Esophagus squamous epithelium (tissue), 4 donors: ENCODE data around the gene PLAC9.

Source experiments
- POLR2A ChIP-seq, 4 donors: fragments of 450-650 bp; IDR thresholded peaks; one replicate each; pipeline ENCODE4 v1.6.1; 2017; ENCODE audit warnings: antibody characterized with exemption in 4 of 4, mild to moderate bottlenecking in 4 of 4, moderate library complexity in 3 of 4
- TF ChIP-seq, protein P1 (sequence below), 6 experiments: fragments of 450-650 bp in 4 of 6; fragments of 200-600 bp in 2 of 6; sonication (generic) in 2 of 6; IDR thresholded peaks; one replicate each; pipeline ENCODE4 v1.5.1; 2016 to 2019; ENCODE audit warnings: antibody characterized with exemption in 6 of 6, mild to moderate bottlenecking in 4 of 6, moderate library complexity in 4 of 6

DNA sequence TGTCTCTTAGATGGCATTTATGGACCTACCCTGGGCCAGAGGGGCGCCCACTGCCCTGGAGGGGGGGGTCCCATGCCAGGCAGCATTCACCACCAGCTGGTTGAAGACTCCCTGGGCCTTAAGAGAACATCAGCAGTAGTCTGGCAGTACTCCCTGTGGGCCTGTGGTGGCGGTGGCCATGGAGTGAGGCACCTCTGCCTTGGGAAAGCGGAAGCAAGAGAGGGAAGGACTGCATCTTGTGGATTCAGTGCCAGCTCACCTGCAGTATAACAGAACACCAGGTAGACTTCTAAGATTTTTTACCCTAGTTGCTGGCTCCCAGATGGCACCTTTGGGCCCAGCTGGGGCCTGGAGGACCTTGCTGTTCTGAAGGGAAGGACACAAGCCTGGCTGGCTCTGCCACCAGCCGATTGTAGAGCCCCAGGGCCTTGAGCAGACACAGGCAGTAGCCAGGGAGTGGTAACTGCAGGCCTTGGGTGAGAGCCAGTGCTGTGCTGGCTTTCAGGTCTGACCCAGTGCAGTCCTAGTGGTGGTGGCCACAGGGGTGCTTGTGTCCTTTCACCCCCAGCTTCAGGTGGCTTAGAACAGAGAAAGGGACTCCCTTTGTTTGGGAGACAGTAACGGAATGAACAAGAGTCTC is 15.8 kb downstream of the PLAC9 start:
- TF ChIP-seq POLR2A (IDR thresholded peaks at IDR 0.05) = no peak
- TF ChIP-seq, protein P1, sequence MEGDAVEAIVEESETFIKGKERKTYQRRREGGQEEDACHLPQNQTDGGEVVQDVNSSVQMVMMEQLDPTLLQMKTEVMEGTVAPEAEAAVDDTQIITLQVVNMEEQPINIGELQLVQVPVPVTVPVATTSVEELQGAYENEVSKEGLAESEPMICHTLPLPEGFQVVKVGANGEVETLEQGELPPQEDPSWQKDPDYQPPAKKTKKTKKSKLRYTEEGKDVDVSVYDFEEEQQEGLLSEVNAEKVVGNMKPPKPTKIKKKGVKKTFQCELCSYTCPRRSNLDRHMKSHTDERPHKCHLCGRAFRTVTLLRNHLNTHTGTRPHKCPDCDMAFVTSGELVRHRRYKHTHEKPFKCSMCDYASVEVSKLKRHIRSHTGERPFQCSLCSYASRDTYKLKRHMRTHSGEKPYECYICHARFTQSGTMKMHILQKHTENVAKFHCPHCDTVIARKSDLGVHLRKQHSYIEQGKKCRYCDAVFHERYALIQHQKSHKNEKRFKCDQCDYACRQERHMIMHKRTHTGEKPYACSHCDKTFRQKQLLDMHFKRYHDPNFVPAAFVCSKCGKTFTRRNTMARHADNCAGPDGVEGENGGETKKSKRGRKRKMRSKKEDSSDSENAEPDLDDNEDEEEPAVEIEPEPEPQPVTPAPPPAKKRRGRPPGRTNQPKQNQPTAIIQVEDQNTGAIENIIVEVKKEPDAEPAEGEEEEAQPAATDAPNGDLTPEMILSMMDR (IDR thresholded peaks at IDR 0.05) = no peak
